ENCODE data around the gene BIRC7.
"Not testable (repeated sequence)": the region's sequence is repeated elsewhere in the genome, so short reads cannot be mapped to it uniquely, and the experiment has no call there.

The BIRC7 gene

GRCh38 chr20:63210011-63210605 is 25.6 kb upstream of the BIRC7 start:
- DNase-seq: no peak

- no peak for DNase-seq
Observed at GRCh38 chr20:63212393-63212730, 23.3 kb upstream of the BIRC7 start.

GRCh38 chr20:63212792-63213191 is 22.9 kb upstream of the BIRC7 start:
- DNase-seq: no peak

- no peak for DNase-seq
Observed at GRCh38 chr20:63214514-63214913, 21.2 kb upstream of the BIRC7 start.

GRCh38 chr20:63215101-63216040 is 20.3 kb upstream of the BIRC7 start:
- no peak for DNase-seq

GRCh38 chr20:63216041-63216848 is 19.5 kb upstream of the BIRC7 start, which contains the start of gene YTHDF1:
YTHDF1 (minus strand) TSS chr20:63216131; CDS start chr20:63215892, 239 bp downstream.
- DNase-seq: peak; percentile 96

GRCh38 chr20:63216849-63217471 is 18.7 kb upstream of the BIRC7 start:
- DNase-seq: no peak

GRCh38 chr20:63217706-63218105 is 18.0 kb upstream of the BIRC7 start:
- DNase-seq: no peak

- no peak for DNase-seq
Observed at GRCh38 chr20:63218701-63219446, 16.8 kb upstream of the BIRC7 start.

- DNase-seq: no peak
Observed at GRCh38 chr20:63219447-63219821, 16.3 kb upstream of the BIRC7 start.

GRCh38 chr20:63219866-63220521 is 15.7 kb upstream of the BIRC7 start:
- no peak for DNase-seq

GRCh38 chr20:63220696-63221399 is 14.9 kb upstream of the BIRC7 start:
- no peak for DNase-seq

- DNase-seq: not testable (repeated sequence)
Observed at GRCh38 chr20:63221400-63222053, 14.2 kb upstream of the BIRC7 start.

GRCh38 chr20:63222541-63222940 is 13.2 kb upstream of the BIRC7 start:
- DNase-seq: no peak

GRCh38 chr20:63223121-63223825 is 12.4 kb upstream of the BIRC7 start:
- no peak for DNase-seq

GRCh38 chr20:63223826-63224207 is 11.9 kb upstream of the BIRC7 start:
- DNase-seq: no peak

- DNase-seq: no peak
Observed at GRCh38 chr20:63224412-63225081, 11.2 kb upstream of the BIRC7 start.

GRCh38 chr20:63225082-63225454 is 10.6 kb upstream of the BIRC7 start:
- no peak for DNase-seq
